22Rv1 (cell line): ENCODE results near the gene RANBP1.

Source experiments
- ZFX ChIP-seq: fragments of 450-650 bp; IDR thresholded peaks from 2 replicates; pipeline ENCODE4 v1.6.1; 2017; ENCODE audit warnings: antibody characterized with exemption, borderline replicate concordance
- TF ChIP-seq, protein P1 (sequence below): fragments of 450-650 bp; IDR thresholded peaks from 2 replicates; pipeline ENCODE4 v1.5.1; 2017; ENCODE audit warnings: mild to moderate bottlenecking

GRCh38 chr22:20079745-20080444 lies 36.0 kb upstream of the RANBP1 start, which contains the start of gene DGCR8:
- TF ChIP-seq, protein P1, sequence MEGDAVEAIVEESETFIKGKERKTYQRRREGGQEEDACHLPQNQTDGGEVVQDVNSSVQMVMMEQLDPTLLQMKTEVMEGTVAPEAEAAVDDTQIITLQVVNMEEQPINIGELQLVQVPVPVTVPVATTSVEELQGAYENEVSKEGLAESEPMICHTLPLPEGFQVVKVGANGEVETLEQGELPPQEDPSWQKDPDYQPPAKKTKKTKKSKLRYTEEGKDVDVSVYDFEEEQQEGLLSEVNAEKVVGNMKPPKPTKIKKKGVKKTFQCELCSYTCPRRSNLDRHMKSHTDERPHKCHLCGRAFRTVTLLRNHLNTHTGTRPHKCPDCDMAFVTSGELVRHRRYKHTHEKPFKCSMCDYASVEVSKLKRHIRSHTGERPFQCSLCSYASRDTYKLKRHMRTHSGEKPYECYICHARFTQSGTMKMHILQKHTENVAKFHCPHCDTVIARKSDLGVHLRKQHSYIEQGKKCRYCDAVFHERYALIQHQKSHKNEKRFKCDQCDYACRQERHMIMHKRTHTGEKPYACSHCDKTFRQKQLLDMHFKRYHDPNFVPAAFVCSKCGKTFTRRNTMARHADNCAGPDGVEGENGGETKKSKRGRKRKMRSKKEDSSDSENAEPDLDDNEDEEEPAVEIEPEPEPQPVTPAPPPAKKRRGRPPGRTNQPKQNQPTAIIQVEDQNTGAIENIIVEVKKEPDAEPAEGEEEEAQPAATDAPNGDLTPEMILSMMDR: no peak
- TF ChIP-seq ZFX: no peak
